Keratinocyte (primary cell): ENCODE results near the gene IFITM10. TPM values are rescaled to one million over a fixed set of nuclear protein-coding genes. Genes with fewer than 3 reads are reported as not detected.

Experiments
- DNase-seq: peaks from one replicate; pipeline ENCODE4 v3.0.0-alpha.2; 2011; ENCODE audit warnings: low read depth, missing footprints, low spot score
- FAIRE-seq: peaks from 2 replicates; lab custom pipeline; 2011; peaks lifted over from hg19 to GRCh38; lab: Jason Lieb, UNC
- H2AFZ ChIP-seq: 2 replicates; pipeline ENCODE4 v1.6.0; 2012; ENCODE audit warnings: low read length, control low read depth, inconsistent platforms; ENCODE audit not compliant: control insufficient read depth
- H3K27ac ChIP-seq: 2 replicates; pipeline ENCODE4 v1.5.1; 2011; ENCODE audit warnings: low read length; ENCODE audit not compliant: control insufficient read depth, insufficient read depth
- H3K27me3 ChIP-seq: 3 replicates; pipeline ENCODE4 v1.6.0; 2011; ENCODE audit warnings: low read length; ENCODE audit not compliant: control insufficient read depth, insufficient read depth; ENCODE audit errors: extremely low read depth
- H3K36me3 ChIP-seq, 2 experiments: 2 replicates in 1 of 2; 3 replicates in 1 of 2; pipeline ENCODE4 v1.5.1; 2011; ENCODE audit warnings: low read length in 2 of 2, mild to moderate bottlenecking in 1 of 2; ENCODE audit not compliant: control insufficient read depth in 2 of 2, insufficient read depth in 2 of 2; ENCODE audit errors: extremely low read depth in 1 of 2
- H3K4me1 ChIP-seq: 3 replicates; pipeline ENCODE4 v1.5.1; 2011; ENCODE audit warnings: low read length; ENCODE audit not compliant: control insufficient read depth, insufficient read depth; ENCODE audit errors: extremely low read depth
- H3K4me2 ChIP-seq: 3 replicates; pipeline ENCODE4 v1.6.0; 2011; ENCODE audit warnings: low read depth, low read length; ENCODE audit not compliant: control insufficient read depth, insufficient read depth; ENCODE audit errors: extremely low read depth
- H3K4me3 ChIP-seq, 3 experiments: fragments of 200-600 bp in 1 of 3; sonication (generic) in 1 of 3; 2 replicates in 2 of 3; 3 replicates in 1 of 3; pipeline ENCODE4 v1.5.1; 2011 to 2016; ENCODE audit warnings: low read length in 3 of 3, mild to moderate bottlenecking in 3 of 3, control low read depth in 2 of 3, inconsistent platforms in 1 of 3, low read depth in 1 of 3, mixed read lengths in 1 of 3, mixed run types in 1 of 3, moderate library complexity in 1 of 3; ENCODE audit not compliant: control insufficient read depth in 2 of 3, insufficient read depth in 2 of 3; ENCODE audit errors: extremely low read depth in 1 of 3
- H3K79me2 ChIP-seq: 2 replicates; pipeline ENCODE4 v1.6.0; 2012; ENCODE audit warnings: low read length; ENCODE audit not compliant: control insufficient read depth, insufficient read depth
- H3K9ac ChIP-seq: 3 replicates; pipeline ENCODE4 v1.6.0; 2011; ENCODE audit warnings: low read length; ENCODE audit not compliant: control insufficient read depth, insufficient read depth; ENCODE audit errors: extremely low read depth
- H3K9me1 ChIP-seq: 3 replicates; pipeline ENCODE4 v1.6.0; 2011; ENCODE audit warnings: low read length; ENCODE audit not compliant: control insufficient read depth, insufficient read depth; ENCODE audit errors: extremely low read depth
- H3K9me3 ChIP-seq: 2 replicates; pipeline ENCODE4 v1.5.1; 2012; ENCODE audit warnings: low read depth, low read length; ENCODE audit not compliant: control insufficient read depth
- H4K20me1 ChIP-seq: 3 replicates; pipeline ENCODE4 v1.6.0; 2011; ENCODE audit warnings: low read length; ENCODE audit not compliant: control insufficient read depth, insufficient read depth; ENCODE audit errors: extremely low read depth
- EZH2 ChIP-seq: IDR thresholded peaks from one replicate; pipeline ENCODE4 v1.6.1; 2012; ENCODE audit warnings: inconsistent platforms, mild to moderate bottlenecking, low read length, moderate library complexity
- dilution Hi-C: fragments of 300-500 bp; cut with MboI; formaldehyde crosslinking; loops from one replicate; pipeline ENCODE4 v1.7.0; 2020; ENCODE audit warnings: low sequenced_read_pairs; ENCODE audit not compliant: extremely low pct_ligation_motif_present
- polyA plus RNA-seq, 5 experiments: library from polyadenylated mRNA; depleted of rRNA in 3 of 5; stranded (reverse) in 3 of 5; stranded (forward) in 1 of 5; unstranded in 1 of 5; fragments of >200 nt; gene quantifications; 1 replicate in 1 of 5; 2 replicates in 3 of 5; 3 replicates in 1 of 5; pipeline versions ENCODE4 v1.2.1 to v1.2.3, GENCODE V29; 2011 to 2012; ENCODE audit warnings: missing spikeins in 2 of 5, low read depth in 1 of 5, low replicate concordance in 1 of 5
- TF ChIP-seq, protein P1 (sequence below), 3 experiments: IDR thresholded peaks in 1 of 3; conservative IDR thresholded peaks in 1 of 3; optimal IDR thresholded peaks in 1 of 3; 2 replicates in 2 of 3; 3 replicates in 1 of 3; pipeline versions ENCODE3 to v1.5.1; 2011; ENCODE audit warnings: low read length in 3 of 3, mild to moderate bottlenecking in 3 of 3, moderate library complexity in 2 of 3, control low read depth in 1 of 3, inconsistent platforms in 1 of 3; ENCODE audit not compliant: insufficient read depth in 2 of 3; ENCODE audit errors: extremely low read depth in 1 of 3

Gene IFITM10
- polyA plus RNA-seq, 1 donor (not counting 4 experiments of a cell fraction or from before 2014, with no cell fraction given), result 0.14 TPM

DNA sequence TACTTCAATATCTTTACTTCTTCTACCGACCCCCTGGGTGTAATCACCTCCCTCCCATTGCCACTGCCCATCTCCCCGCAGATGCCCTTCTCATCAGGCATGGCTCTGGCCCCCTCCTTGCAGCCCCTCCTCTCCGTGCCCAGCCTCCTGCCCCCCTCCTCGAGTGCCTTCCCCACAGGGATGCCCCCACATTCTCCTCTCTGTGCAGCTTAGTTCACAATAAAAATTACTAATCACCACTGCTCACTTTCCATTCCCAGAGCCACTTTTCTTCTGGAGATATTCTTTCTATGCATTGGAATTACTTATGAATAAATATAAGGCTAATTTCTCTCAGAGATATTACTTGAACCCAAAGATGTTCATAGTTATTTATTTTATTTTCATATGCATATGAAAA, 22.1 kb downstream of the IFITM10 start:
- H3K27ac ChIP-seq, result no peak overlapping the region
- no peaks in the 10 kb centered on the region for H4K20me1 ChIP-seq
- no peaks in the 10 kb centered on the region for H3K4me1 ChIP-seq
- dilution Hi-C loops, result no loop called here
- FAIRE-seq (no peak), DNase-seq (no peak)
- H3K9me3 ChIP-seq, result no peaks in the 10 kb centered on the region
- no peak overlapping the region for H3K4me3 ChIP-seq
- no peaks in the 10 kb centered on the region for H3K36me3 ChIP-seq
- H3K9ac ChIP-seq, result no peak overlapping the region
- H3K4me2 ChIP-seq, result no peak overlapping the region
- no peaks in the 10 kb centered on the region for H3K9me1 ChIP-seq
- H3K79me2 ChIP-seq, result no peaks in the 10 kb centered on the region
- no peak for TF ChIP-seq EZH2
- TF ChIP-seq, protein P1, sequence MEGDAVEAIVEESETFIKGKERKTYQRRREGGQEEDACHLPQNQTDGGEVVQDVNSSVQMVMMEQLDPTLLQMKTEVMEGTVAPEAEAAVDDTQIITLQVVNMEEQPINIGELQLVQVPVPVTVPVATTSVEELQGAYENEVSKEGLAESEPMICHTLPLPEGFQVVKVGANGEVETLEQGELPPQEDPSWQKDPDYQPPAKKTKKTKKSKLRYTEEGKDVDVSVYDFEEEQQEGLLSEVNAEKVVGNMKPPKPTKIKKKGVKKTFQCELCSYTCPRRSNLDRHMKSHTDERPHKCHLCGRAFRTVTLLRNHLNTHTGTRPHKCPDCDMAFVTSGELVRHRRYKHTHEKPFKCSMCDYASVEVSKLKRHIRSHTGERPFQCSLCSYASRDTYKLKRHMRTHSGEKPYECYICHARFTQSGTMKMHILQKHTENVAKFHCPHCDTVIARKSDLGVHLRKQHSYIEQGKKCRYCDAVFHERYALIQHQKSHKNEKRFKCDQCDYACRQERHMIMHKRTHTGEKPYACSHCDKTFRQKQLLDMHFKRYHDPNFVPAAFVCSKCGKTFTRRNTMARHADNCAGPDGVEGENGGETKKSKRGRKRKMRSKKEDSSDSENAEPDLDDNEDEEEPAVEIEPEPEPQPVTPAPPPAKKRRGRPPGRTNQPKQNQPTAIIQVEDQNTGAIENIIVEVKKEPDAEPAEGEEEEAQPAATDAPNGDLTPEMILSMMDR (optimal IDR thresholded peaks at IDR 0.05 in 1 of 3, IDR thresholded peaks at IDR 0.05 in 1 of 3, conservative IDR thresholded peaks at IDR 0.05 in 1 of 3; ENCODE audit: extremely low read depth in 1 of 3, insufficient read depth in 2 of 3, low read length in 3 of 3), result no peak
- H3K27me3 ChIP-seq, result peaks cover 41% of the 10 kb centered on the region
- no peak overlapping the region for H2AFZ ChIP-seq

DNA sequence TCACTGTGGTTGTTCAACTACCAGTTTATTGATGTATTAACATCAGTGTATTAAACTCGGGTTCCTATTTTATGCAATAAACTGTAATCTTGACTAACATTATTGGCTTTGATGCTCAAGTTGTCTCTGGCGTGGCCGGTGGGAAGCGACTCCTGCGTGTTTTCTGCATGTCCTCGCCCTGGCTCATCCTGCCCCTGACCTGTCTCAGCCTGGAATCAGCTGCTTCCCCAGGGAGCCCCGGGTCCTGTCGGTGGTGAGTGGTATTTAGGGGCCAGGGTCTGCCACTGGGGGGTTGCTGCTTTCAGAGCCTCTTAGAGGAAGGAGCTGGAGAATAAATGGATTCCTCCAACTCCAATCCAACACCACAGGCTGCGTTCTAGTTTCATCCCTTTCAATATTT, 22.5 kb downstream of the IFITM10 start:
- dilution Hi-C loops, result no loop called here
- Histone ChIP-seq H3K27me3 (peaks cover 37% of the 10 kb centered on the region), H3K9me1 (no peaks in the 10 kb centered on the region), H3K27ac (no peak overlapping the region), H4K20me1 (no peaks in the 10 kb centered on the region), H2AFZ (no peak overlapping the region), H3K36me3 (no peaks in the 10 kb centered on the region), H3K4me1 (no peaks in the 10 kb centered on the region), H3K4me3 (no peak overlapping the region), H3K9ac (no peak overlapping the region), H3K79me2 (no peaks in the 10 kb centered on the region), H3K9me3 (no peaks in the 10 kb centered on the region), H3K4me2 (no peak overlapping the region)
- FAIRE-seq (no peak), DNase-seq (no peak)
- TF ChIP-seq, protein P1 (optimal IDR thresholded peaks at IDR 0.05 in 1 of 3, IDR thresholded peaks at IDR 0.05 in 1 of 3, conservative IDR thresholded peaks at IDR 0.05 in 1 of 3; ENCODE audit: extremely low read depth in 1 of 3, insufficient read depth in 2 of 3, low read length in 3 of 3), result no peak
